Endothelial cell of umbilical vein (primary cell): ENCODE measurements around the gene ESYT3. TPM values are rescaled to one million over a fixed set of nuclear protein-coding genes. Genes with fewer than 3 reads are reported as not detected.

ENCODE experiments used
- BruUV-seq: library from RNA; stranded (reverse); fragments of 400-500 nt; replicated peaks from 2 replicates; lab custom pipeline; 2021; lab: Mats Ljungman, UMichigan
- CTCF ChIA-PET: fragments of 300-600, 350-600 bp; sonication (Branson Sonifier 250); formaldehyde crosslinking; loops from one replicate; lab custom pipeline; 2021; ENCODE audit warnings: antibody characterized with exemption, inconsistent platforms; lab: Charles Lee
- POLR2A ChIA-PET: fragments of 300-600, 350-600 bp; sonication (Branson Sonifier 250); formaldehyde crosslinking; loops from one replicate; lab custom pipeline; 2021; ENCODE audit warnings: antibody characterized with exemption, inconsistent platforms; lab: Charles Lee
- DNase-seq: peaks from one replicate; pipeline ENCODE4 v3.0.0-alpha.2; 2011; ENCODE audit warnings: low read depth, low spot score
- FAIRE-seq: peaks from 2 replicates; lab custom pipeline; 2011; peaks lifted over from hg19 to GRCh38; lab: Jason Lieb, UNC
- H2AFZ ChIP-seq: 2 replicates; pipeline ENCODE4 v1.6.0; 2012; ENCODE audit warnings: low read depth, low read length, control low read depth, inconsistent platforms
- H3K27ac ChIP-seq: 2 replicates; pipeline ENCODE4 v1.5.1; 2011; ENCODE audit warnings: low read depth, mild to moderate bottlenecking, control low read depth, low read length, moderate library complexity; ENCODE audit not compliant: insufficient read depth
- H3K27me3 ChIP-seq, 2 experiments: 2 replicates each; pipeline versions ENCODE4 v1.6.0 to v1.6.1; 2011; ENCODE audit warnings: low read length in 2 of 2, mixed read lengths in 1 of 2; ENCODE audit not compliant: control insufficient read depth in 2 of 2, insufficient read depth in 2 of 2
- H3K36me3 ChIP-seq, 2 experiments: 2 replicates in 1 of 2; 3 replicates in 1 of 2; pipeline ENCODE4 v1.5.1; 2011; ENCODE audit warnings: low read length in 2 of 2, mild to moderate bottlenecking in 1 of 2, moderate library complexity in 1 of 2; ENCODE audit not compliant: control insufficient read depth in 2 of 2, insufficient read depth in 2 of 2; ENCODE audit errors: extremely low read depth in 1 of 2
- H3K4me1 ChIP-seq: 3 replicates; pipeline ENCODE4 v1.5.1; 2011; ENCODE audit warnings: mild to moderate bottlenecking, low read length; ENCODE audit not compliant: control insufficient read depth, insufficient read depth; ENCODE audit errors: extremely low read depth
- H3K4me2 ChIP-seq: 2 replicates; pipeline ENCODE4 v1.6.1; 2011; ENCODE audit warnings: low read length, control low read depth, mixed read lengths; ENCODE audit not compliant: insufficient read depth
- H3K4me3 ChIP-seq, 3 experiments: fragments of 200-600 bp in 1 of 3; sonication (generic), shearing (Covaris generic) in 1 of 3; replicated peaks in 1 of 3; 2 replicates each; pipeline ENCODE4 v1.5.1; 2011 to 2016; ENCODE audit warnings: control low read depth in 3 of 3, low read length in 3 of 3, mild to moderate bottlenecking in 2 of 3, inconsistent platforms in 1 of 3, low read depth in 1 of 3, moderate library complexity in 1 of 3; ENCODE audit not compliant: insufficient read depth in 1 of 3
- H3K79me2 ChIP-seq: 2 replicates; pipeline ENCODE4 v1.6.0; 2012; ENCODE audit warnings: low read length, inconsistent platforms; ENCODE audit not compliant: control insufficient read depth, insufficient read depth
- H3K9ac ChIP-seq: replicated peaks from 2 replicates; pipeline ENCODE3; 2011; ENCODE audit warnings: low read length, control low read depth; ENCODE audit not compliant: insufficient read depth; ENCODE audit errors: extremely low read depth
- H3K9me1 ChIP-seq: replicated peaks from 3 replicates; pipeline ENCODE4 v1.6.0; 2011; ENCODE audit warnings: mild to moderate bottlenecking, low read length; ENCODE audit not compliant: control insufficient read depth, insufficient read depth; ENCODE audit errors: extremely low read depth
- H3K9me3 ChIP-seq: replicated peaks from 2 replicates; pipeline ENCODE4 v1.5.1; 2012; ENCODE audit warnings: low read length, inconsistent platforms; ENCODE audit not compliant: control insufficient read depth, insufficient read depth
- H4K20me1 ChIP-seq: replicated peaks from 2 replicates; pipeline ENCODE3; 2011; ENCODE audit warnings: mild to moderate bottlenecking, low read length; ENCODE audit not compliant: control insufficient read depth, insufficient read depth; ENCODE audit errors: extremely low read depth
- FOS ChIP-seq: IDR thresholded peaks from 2 replicates; pipeline ENCODE4 v1.6.1; 2011; ENCODE audit warnings: mild to moderate bottlenecking, low read length, moderate library complexity, borderline replicate concordance; ENCODE audit not compliant: insufficient read depth
- JUN ChIP-seq: IDR thresholded peaks from 2 replicates; pipeline ENCODE4 v1.6.1; 2011; ENCODE audit warnings: borderline replicate concordance, low read depth; ENCODE audit not compliant: insufficient read length, insufficient read depth
- MAX ChIP-seq: IDR thresholded peaks from 2 replicates; pipeline ENCODE4 v1.6.1; 2011; ENCODE audit not compliant: insufficient read depth, insufficient read length
- POLR2A ChIP-seq: IDR thresholded peaks from 2 replicates; pipeline ENCODE4 v1.6.1; 2012; ENCODE audit warnings: low read depth, mild to moderate bottlenecking, control low read depth, low read length
- POLR2AphosphoS5 ChIP-seq: IDR thresholded peaks from 2 replicates; pipeline ENCODE4 v1.6.1; 2012; ENCODE audit warnings: low read depth, mild to moderate bottlenecking, control low read depth, low read length, moderate library complexity; ENCODE audit not compliant: insufficient read depth
- dilution Hi-C: fragments of 300-500 bp; cut with MboI; formaldehyde crosslinking; loops from one replicate; pipeline ENCODE4 v1.15.0; 2019; ENCODE audit warnings: low sequenced_read_pairs; ENCODE audit not compliant: extremely low pct_ligation_motif_present
- intact Hi-C: fragments of 100-400 bp; cut with micrococcal nuclease; formaldehyde crosslinking; loops from one replicate; pipeline ENCODE4 v1.10.0; 2022
- polyA plus RNA-seq, 4 experiments: library from polyadenylated mRNA; depleted of rRNA in 3 of 4; stranded (reverse) in 3 of 4; unstranded in 1 of 4; fragments of >200 nt; gene quantifications; 2 replicates each; pipeline versions ENCODE4 v1.2.1 to v1.2.3, GENCODE V29; 2011 to 2012; ENCODE audit warnings: missing spikeins in 1 of 4
- total RNA-seq: library from RNA; stranded (reverse); gene quantifications from 2 replicates; pipeline ENCODE4 v1.2.3, GENCODE V29; 2021
- TF ChIP-seq, protein P1 (sequence below), 2 donors: IDR thresholded peaks; 1 replicate in 1 of 2; 2 replicates in 1 of 2; pipeline ENCODE4 v1.5.1; 2011; ENCODE audit warnings: low read length in 2 of 2, mild to moderate bottlenecking in 2 of 2, moderate library complexity in 2 of 2, control low read depth in 1 of 2, inconsistent platforms in 1 of 2, low read depth in 1 of 2; ENCODE audit not compliant: insufficient read depth in 1 of 2; ENCODE audit errors: extremely low read depth in 1 of 2

ESYT3 gene
- total and polyA plus RNA-seq, 2 donors (not counting 3 experiments of a cell fraction or from before 2014, with no cell fraction given): not detected

- H3K36me3 ChIP-seq: no peaks in the 10 kb centered on the region
- intact Hi-C loops: no loop called here
- dilution Hi-C loops: no loop called here
- FAIRE-seq (no peak), DNase-seq (no peak)
- H3K4me1 ChIP-seq: no peaks in the 10 kb centered on the region
- H3K9me3 ChIP-seq: no peaks in the 10 kb centered on the region
- H4K20me1 ChIP-seq: no peaks in the 10 kb centered on the region
- H3K9me1 ChIP-seq: no peaks in the 10 kb centered on the region
- TF ChIP-seq JUN: no peak
- no peak for TF ChIP-seq MAX
- TF ChIP-seq, protein P1, sequence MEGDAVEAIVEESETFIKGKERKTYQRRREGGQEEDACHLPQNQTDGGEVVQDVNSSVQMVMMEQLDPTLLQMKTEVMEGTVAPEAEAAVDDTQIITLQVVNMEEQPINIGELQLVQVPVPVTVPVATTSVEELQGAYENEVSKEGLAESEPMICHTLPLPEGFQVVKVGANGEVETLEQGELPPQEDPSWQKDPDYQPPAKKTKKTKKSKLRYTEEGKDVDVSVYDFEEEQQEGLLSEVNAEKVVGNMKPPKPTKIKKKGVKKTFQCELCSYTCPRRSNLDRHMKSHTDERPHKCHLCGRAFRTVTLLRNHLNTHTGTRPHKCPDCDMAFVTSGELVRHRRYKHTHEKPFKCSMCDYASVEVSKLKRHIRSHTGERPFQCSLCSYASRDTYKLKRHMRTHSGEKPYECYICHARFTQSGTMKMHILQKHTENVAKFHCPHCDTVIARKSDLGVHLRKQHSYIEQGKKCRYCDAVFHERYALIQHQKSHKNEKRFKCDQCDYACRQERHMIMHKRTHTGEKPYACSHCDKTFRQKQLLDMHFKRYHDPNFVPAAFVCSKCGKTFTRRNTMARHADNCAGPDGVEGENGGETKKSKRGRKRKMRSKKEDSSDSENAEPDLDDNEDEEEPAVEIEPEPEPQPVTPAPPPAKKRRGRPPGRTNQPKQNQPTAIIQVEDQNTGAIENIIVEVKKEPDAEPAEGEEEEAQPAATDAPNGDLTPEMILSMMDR (IDR thresholded peaks at IDR 0.05; ENCODE audit: extremely low read depth in 1 of 2, insufficient read depth in 1 of 2, low read depth in 1 of 2, low read length in 2 of 2): no peak
- TF ChIP-seq FOS: no peak
- TF ChIP-seq POLR2AphosphoS5: no peak
- TF ChIP-seq POLR2A: no peak
- H3K27me3 ChIP-seq: no peaks in the 10 kb centered on the region
- POLR2A ChIA-PET: no interaction called here
- no peak overlapping the region for H2AFZ ChIP-seq
- H3K4me2 ChIP-seq: no peak overlapping the region
- no peak overlapping the region for H3K27ac ChIP-seq
- H3K4me3 ChIP-seq: no peak overlapping the region
- BruUV-seq: no TSS peak
- H3K9ac ChIP-seq: no peak overlapping the region
- no peaks in the 10 kb centered on the region for H3K79me2 ChIP-seq
- CTCF ChIA-PET: no interaction called here
Observed at GRCh38 chr3:138456961-138457862, 22.8 kb downstream of the ESYT3 start.
